ENCODE data around the gene SLAMF1.
"Not testable (repeated sequence)": the region's sequence is repeated elsewhere in the genome, so short reads cannot be mapped to it uniquely, and the experiment has no call there.

Gene SLAMF1

GRCh38 chr1:160560045-160560705 lies 86.7 kb downstream of the SLAMF1 start:
- Histone ChIP-seq H3K4me1 (ENCODE audit: low read depth, poor library complexity, severe bottlenecking) (no peaks in the 10 kb centered on the region), H3K4me3 (IDR thresholded peaks at IDR 0.05; ENCODE audit: insufficient read depth, low read depth, low read length) (no peak overlapping the region), H2AFZ (ENCODE audit: low read depth) (no peak overlapping the region), H3K4me2 (no peak overlapping the region), H3K36me3 (ENCODE audit: insufficient read depth) (no peaks in the 10 kb centered on the region), H3K27ac (no peak overlapping the region), H3K27me3 (ENCODE audit: insufficient read depth, low read depth) (no peaks in the 10 kb centered on the region), H4K20me1 (ENCODE audit: insufficient read depth) (no peaks in the 10 kb centered on the region), H3K79me2 (ENCODE audit: insufficient read depth, low read depth) (no peaks in the 10 kb centered on the region), H3K9ac (no peak overlapping the region)
- TF ChIP-seq, protein P1, sequence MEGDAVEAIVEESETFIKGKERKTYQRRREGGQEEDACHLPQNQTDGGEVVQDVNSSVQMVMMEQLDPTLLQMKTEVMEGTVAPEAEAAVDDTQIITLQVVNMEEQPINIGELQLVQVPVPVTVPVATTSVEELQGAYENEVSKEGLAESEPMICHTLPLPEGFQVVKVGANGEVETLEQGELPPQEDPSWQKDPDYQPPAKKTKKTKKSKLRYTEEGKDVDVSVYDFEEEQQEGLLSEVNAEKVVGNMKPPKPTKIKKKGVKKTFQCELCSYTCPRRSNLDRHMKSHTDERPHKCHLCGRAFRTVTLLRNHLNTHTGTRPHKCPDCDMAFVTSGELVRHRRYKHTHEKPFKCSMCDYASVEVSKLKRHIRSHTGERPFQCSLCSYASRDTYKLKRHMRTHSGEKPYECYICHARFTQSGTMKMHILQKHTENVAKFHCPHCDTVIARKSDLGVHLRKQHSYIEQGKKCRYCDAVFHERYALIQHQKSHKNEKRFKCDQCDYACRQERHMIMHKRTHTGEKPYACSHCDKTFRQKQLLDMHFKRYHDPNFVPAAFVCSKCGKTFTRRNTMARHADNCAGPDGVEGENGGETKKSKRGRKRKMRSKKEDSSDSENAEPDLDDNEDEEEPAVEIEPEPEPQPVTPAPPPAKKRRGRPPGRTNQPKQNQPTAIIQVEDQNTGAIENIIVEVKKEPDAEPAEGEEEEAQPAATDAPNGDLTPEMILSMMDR (conservative IDR thresholded peaks at IDR 0.05; ENCODE audit: low read depth, low read length) = no peak

DNA sequence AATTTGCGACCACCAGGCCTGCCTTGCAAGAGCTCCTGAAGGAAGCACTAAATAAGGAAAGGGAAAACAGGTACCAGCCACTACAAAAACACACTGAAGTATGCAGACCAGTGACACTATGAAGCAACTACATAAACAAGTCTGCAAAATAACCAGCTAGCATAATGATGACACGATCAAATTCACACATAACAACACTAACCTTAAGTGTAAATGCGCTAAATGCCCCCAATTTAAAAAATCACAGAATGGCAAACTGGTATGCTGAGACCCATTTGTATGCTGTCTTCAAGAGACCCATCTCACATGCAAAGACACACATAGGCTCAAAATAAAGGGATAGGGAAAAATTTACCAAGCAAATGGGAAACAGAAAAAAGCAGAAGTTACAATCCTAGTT lies 87.4 kb downstream of the SLAMF1 start:
- not testable (repeated sequence) for H4K20me1 ChIP-seq (ENCODE audit: insufficient read depth); H3K27me3 ChIP-seq (ENCODE audit: insufficient read depth, low read depth); H3K4me2 ChIP-seq; H2AFZ ChIP-seq (ENCODE audit: low read depth); H3K79me2 ChIP-seq (ENCODE audit: insufficient read depth, low read depth); H3K27ac ChIP-seq; H3K4me3 ChIP-seq (IDR thresholded peaks at IDR 0.05; ENCODE audit: insufficient read depth, low read depth, low read length); H3K4me1 ChIP-seq (ENCODE audit: low read depth, poor library complexity, severe bottlenecking); H3K9ac ChIP-seq; H3K36me3 ChIP-seq (ENCODE audit: insufficient read depth)

DNA sequence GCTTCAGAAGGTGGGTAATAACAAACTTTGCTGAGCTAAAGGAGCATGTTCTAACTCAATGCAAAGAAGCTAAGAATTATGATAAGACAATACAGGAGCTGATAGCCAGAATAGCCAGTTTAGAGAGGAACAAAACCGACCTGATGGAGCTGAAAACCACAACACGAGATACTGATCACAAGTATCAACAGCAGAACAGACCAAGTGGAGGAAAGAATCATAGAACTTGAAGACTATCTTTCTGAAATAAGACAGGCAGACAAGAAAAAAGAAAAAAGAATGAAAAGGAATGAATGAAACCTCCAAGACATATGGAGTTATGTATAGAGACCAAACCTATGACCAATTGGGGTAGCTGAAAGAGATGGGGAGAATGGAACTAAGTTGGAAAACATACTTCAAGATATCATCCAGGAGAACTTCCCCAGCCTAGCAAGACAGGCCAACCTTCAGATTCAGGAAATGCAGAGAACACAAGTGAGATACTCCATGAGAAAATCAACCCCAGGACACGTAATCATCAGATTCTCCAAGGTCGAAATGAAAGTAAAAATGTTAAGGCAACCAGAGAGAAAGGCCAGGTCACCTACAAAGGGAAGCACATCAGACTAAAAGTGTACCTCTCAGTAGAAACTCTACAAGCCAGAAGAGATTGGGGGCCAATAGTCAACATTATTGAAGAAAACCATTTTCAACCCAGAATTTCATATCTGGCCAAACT lies 88.0 kb downstream of the SLAMF1 start:
- Histone ChIP-seq H2AFZ (ENCODE audit: low read depth) (no peak overlapping the region), H3K9ac (no peak overlapping the region), H3K4me3 (IDR thresholded peaks at IDR 0.05; ENCODE audit: insufficient read depth, low read depth, low read length) (no peak overlapping the region), H4K20me1 (ENCODE audit: insufficient read depth) (no peaks in the 10 kb centered on the region), H3K79me2 (ENCODE audit: insufficient read depth, low read depth) (no peaks in the 10 kb centered on the region), H3K4me1 (ENCODE audit: low read depth, poor library complexity, severe bottlenecking) (no peaks in the 10 kb centered on the region), H3K27me3 (ENCODE audit: insufficient read depth, low read depth) (no peaks in the 10 kb centered on the region), H3K27ac (no peak overlapping the region), H3K4me2 (no peak overlapping the region), H3K36me3 (ENCODE audit: insufficient read depth) (no peaks in the 10 kb centered on the region)
- TF ChIP-seq, protein P1 (conservative IDR thresholded peaks at IDR 0.05; ENCODE audit: low read depth, low read length) = no peak

All from KMS-11 (cell line).